HepG2 (cell line): ENCODE measurements around the gene IFITM10. TPM values are rescaled to one million over a fixed set of nuclear protein-coding genes. Genes with fewer than 3 reads are reported as not detected.

ENCODE experiments used
- GABPA ChIP-seq, 2 experiments: IDR thresholded peaks; 2 replicates each; pipeline ENCODE4 v1.6.1; 2011 to 2016; ENCODE audit warnings: low read depth in 2 of 2, low read length in 1 of 2, missing biosample characterization in 1 of 2, missing genetic modification characterization in 1 of 2
- HOXA3 ChIP-seq: sonication (generic); formaldehyde crosslinking; IDR thresholded peaks from 2 replicates; pipeline ENCODE4 v1.5.0; 2020; ENCODE audit warnings: missing genetic modification reagents
- KAT8 ChIP-seq: IDR thresholded peaks from 2 replicates; pipeline ENCODE4 v1.6.1; 2016; ENCODE audit warnings: missing genetic modification reagents, missing compliant biosample characterization
- KLF6 ChIP-seq: IDR thresholded peaks from 2 replicates; pipeline ENCODE4 v1.8.0; 2016; ENCODE audit warnings: missing biosample characterization, missing genetic modification reagents
- SOX6 ChIP-seq, 2 experiments: fragments of 450-650 bp in 1 of 2; sonication (generic) in 1 of 2; formaldehyde crosslinking in 1 of 2; IDR thresholded peaks; 2 replicates each; pipeline versions ENCODE4 v1.4.0 to v1.6.1; 2017 to 2020; ENCODE audit warnings: antibody characterized with exemption in 1 of 2, mild to moderate bottlenecking in 1 of 2, missing genetic modification reagents in 1 of 2
- polyA plus RNA-seq, 8 experiments: library from polyadenylated mRNA; depleted of rRNA in 3 of 8; stranded (reverse) in 7 of 8; unstranded in 1 of 8; fragments of >200 nt; fragmentation: Illumina TruSeq in 4 of 8; extraction: Trizol in 4 of 8; gene quantifications; 2 replicates each; pipeline versions ENCODE4 v1.2.1 to v1.2.3, GENCODE V29; 2011 to 2016; ENCODE audit warnings: low read depth in 4 of 8, missing spikeins in 1 of 8, mixed read lengths in 1 of 8; ENCODE audit not compliant: insufficient read depth in 1 of 8
- total RNA-seq, 5 experiments: library from RNA; depleted of rRNA; stranded (reverse); fragments of >200 nt; fragmentation: Illumina TruSeq; extraction: Trizol; gene quantifications; 2 replicates each; pipeline ENCODE4 v1.2.3, GENCODE V29; 2016; ENCODE audit warnings: low read depth in 1 of 5
- TF ChIP-seq, protein P1 (sequence below): sonication (generic); formaldehyde crosslinking; IDR thresholded peaks from 2 replicates; pipeline ENCODE4 v1.5.0; 2020; ENCODE audit warnings: mild to moderate bottlenecking, missing genetic modification reagents, borderline replicate concordance
- TF ChIP-seq, protein P2 (sequence below): sonication (generic); formaldehyde crosslinking; IDR thresholded peaks from 2 replicates; pipeline ENCODE4 v1.8.0; 2022; ENCODE audit warnings: mild to moderate bottlenecking, missing genetic modification reagents; ENCODE audit not compliant: insufficient replicate concordance
- TF ChIP-seq, protein P3 (sequence below): IDR thresholded peaks from 2 replicates; pipeline ENCODE4 v1.6.1; 2016

IFITM10 gene
- total and polyA plus RNA-seq, 2 of the 13 experiments (the other 11 are each of a cell fraction or from before 2014, with no cell fraction given): 0.09 to 0.13 TPM

DNA sequence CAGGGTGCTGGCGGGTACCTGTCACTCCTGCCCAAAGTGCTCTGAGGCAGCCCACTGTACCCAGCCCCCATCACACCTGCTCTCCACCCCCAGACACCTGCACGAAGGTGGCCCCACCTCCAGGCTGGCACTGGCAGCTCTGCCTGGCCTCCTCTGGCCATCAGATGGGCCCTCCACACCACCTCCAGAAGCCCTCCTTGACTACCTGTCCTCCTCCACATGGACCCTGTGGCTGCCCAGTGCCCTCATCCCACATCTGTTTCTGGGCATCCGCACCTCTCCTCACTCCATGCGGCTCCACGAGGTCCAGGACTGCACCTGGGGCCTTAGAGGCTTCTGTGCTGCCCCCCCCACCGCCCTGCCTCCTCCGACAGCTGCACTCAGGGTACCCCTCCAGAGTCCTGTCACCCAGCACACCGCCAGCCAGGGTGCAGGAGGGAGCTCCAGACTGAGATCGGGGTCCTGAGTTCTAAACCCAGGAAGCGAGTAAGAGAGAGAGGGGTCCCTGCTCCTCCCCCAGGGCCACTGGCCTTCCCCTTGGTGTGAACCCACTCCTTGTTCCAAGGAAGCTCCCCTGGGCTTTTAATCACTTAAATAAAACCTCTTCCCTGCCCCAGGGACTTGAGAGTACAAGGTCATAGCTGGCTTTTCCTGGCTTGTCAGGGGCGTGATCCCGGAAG, 11.6 kb upstream of the IFITM10 start (continued):
- TF ChIP-seq, protein P1, sequence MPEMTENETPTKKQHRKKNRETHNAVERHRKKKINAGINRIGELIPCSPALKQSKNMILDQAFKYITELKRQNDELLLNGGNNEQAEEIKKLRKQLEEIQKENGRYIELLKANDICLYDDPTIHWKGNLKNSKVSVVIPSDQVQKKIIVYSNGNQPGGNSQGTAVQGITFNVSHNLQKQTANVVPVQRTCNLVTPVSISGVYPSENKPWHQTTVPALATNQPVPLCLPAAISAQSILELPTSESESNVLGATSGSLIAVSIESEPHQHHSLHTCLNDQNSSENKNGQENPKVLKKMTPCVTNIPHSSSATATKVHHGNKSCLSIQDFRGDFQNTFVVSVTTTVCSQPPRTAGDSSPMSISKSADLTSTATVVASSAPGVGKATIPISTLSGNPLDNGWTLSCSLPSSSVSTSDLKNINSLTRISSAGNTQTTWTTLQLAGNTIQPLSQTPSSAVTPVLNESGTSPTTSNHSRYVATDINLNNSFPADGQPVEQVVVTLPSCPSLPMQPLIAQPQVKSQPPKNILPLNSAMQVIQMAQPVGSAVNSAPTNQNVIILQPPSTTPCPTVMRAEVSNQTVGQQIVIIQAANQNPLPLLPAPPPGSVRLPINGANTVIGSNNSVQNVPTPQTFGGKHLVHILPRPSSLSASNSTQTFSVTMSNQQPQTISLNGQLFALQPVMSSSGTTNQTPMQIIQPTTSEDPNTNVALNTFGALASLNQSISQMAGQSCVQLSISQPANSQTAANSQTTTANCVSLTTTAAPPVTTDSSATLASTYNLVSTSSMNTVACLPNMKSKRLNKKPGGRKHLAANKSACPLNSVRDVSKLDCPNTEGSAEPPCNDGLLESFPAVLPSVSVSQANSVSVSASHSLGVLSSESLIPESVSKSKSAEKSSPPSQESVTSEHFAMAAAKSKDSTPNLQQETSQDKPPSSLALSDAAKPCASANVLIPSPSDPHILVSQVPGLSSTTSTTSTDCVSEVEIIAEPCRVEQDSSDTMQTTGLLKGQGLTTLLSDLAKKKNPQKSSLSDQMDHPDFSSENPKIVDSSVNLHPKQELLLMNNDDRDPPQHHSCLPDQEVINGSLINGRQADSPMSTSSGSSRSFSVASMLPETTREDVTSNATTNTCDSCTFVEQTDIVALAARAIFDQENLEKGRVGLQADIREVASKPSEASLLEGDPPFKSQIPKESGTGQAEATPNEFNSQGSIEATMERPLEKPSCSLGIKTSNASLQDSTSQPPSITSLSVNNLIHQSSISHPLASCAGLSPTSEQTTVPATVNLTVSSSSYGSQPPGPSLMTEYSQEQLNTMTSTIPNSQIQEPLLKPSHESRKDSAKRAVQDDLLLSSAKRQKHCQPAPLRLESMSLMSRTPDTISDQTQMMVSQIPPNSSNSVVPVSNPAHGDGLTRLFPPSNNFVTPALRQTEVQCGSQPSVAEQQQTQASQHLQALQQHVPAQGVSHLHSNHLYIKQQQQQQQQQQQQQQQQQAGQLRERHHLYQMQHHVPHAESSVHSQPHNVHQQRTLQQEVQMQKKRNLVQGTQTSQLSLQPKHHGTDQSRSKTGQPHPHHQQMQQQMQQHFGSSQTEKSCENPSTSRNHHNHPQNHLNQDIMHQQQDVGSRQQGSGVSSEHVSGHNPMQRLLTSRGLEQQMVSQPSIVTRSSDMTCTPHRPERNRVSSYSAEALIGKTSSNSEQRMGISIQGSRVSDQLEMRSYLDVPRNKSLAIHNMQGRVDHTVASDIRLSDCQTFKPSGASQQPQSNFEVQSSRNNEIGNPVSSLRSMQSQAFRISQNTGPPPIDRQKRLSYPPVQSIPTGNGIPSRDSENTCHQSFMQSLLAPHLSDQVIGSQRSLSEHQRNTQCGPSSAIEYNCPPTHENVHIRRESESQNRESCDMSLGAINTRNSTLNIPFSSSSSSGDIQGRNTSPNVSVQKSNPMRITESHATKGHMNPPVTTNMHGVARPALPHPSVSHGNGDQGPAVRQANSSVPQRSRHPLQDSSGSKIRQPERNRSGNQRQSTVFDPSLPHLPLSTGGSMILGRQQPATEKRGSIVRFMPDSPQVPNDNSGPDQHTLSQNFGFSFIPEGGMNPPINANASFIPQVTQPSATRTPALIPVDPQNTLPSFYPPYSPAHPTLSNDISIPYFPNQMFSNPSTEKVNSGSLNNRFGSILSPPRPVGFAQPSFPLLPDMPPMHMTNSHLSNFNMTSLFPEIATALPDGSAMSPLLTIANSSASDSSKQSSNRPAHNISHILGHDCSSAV (CRISPR knock-in tag): no peak
- 0 out of 2 replicates have a peak, but pooled peaks have one; percentile 3 for TF ChIP-seq HOXA3 (CRISPR knock-in tag)
- TF ChIP-seq, protein P2, sequence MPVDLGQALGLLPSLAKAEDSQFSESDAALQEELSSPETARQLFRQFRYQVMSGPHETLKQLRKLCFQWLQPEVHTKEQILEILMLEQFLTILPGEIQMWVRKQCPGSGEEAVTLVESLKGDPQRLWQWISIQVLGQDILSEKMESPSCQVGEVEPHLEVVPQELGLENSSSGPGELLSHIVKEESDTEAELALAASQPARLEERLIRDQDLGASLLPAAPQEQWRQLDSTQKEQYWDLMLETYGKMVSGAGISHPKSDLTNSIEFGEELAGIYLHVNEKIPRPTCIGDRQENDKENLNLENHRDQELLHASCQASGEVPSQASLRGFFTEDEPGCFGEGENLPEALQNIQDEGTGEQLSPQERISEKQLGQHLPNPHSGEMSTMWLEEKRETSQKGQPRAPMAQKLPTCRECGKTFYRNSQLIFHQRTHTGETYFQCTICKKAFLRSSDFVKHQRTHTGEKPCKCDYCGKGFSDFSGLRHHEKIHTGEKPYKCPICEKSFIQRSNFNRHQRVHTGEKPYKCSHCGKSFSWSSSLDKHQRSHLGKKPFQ (CRISPR knock-in tag): peak; percentile 38
- TF ChIP-seq, protein P3, sequence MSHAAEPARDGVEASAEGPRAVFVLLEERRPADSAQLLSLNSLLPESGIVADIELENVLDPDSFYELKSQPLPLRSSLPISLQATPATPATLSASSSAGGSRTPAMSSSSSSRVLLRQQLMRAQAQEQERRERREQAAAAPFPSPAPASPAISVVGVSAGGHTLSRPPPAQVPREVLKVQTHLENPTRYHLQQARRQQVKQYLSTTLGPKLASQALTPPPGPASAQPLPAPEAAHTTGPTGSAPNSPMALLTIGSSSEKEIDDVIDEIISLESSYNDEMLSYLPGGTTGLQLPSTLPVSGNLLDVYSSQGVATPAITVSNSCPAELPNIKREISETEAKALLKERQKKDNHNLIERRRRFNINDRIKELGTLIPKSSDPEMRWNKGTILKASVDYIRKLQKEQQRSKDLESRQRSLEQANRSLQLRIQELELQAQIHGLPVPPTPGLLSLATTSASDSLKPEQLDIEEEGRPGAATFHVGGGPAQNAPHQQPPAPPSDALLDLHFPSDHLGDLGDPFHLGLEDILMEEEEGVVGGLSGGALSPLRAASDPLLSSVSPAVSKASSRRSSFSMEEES (CRISPR knock-in tag): peak; percentile 75; the same call in 1 of the 2 replicates
- no peak for TF ChIP-seq KAT8 (CRISPR knock-in tag)
- TF ChIP-seq GABPA (IDR thresholded peaks at IDR 0.05; ENCODE audit: low read depth, low read length): no peak
- peak; percentile 55 for TF ChIP-seq GABPA (CRISPR knock-in tag; IDR thresholded peaks at IDR 0.05; ENCODE audit: low read depth)
- no peak for TF ChIP-seq SOX6 (IDR thresholded peaks at IDR 0.05)
- TF ChIP-seq SOX6 (CRISPR knock-in tag; IDR thresholded peaks at IDR 0.05): peak; percentile 57
- TF ChIP-seq KLF6 (CRISPR knock-in tag): no peak
